Nephron (organoid): ENCODE data around the gene ZBTB40.
A peak's percentile ranks its signal among the peaks of the same experiment; 100 is the strongest.

Source experiments
- H3K27ac Mint-ChIP-seq, 3 experiments: 2 replicates each; pipeline ENCODE4 v1.8.0; 2020; ENCODE audit warnings: mixed read lengths in 3 of 3, mild to moderate bottlenecking in 2 of 3, moderate library complexity in 1 of 3
- H3K27me3 Mint-ChIP-seq: 2 replicates; pipeline ENCODE4 v1.8.0; 2021; ENCODE audit warnings: low read depth, mild to moderate bottlenecking, moderate library complexity, mixed read lengths
- H3K36me3 Mint-ChIP-seq: 2 replicates; pipeline ENCODE4 v1.8.0; 2020; ENCODE audit warnings: low read depth, mixed read lengths
- H3K4me1 Mint-ChIP-seq: 2 replicates; pipeline ENCODE4 v1.8.0; 2020; ENCODE audit warnings: mixed read lengths
- H3K4me3 Mint-ChIP-seq, 3 experiments: 2 replicates each; pipeline ENCODE4 v1.8.0; 2020; ENCODE audit warnings: mild to moderate bottlenecking in 3 of 3, mixed read lengths in 3 of 3, moderate library complexity in 2 of 3
- H3K9me3 Mint-ChIP-seq: 2 replicates; pipeline ENCODE4 v1.8.0; 2020; ENCODE audit warnings: mixed read lengths
- CTCF ChIP-seq, 3 experiments: fragments of 200-600 bp; sonication (generic); IDR thresholded peaks; one replicate each; pipeline ENCODE4 v1.5.0; 2021; ENCODE audit warnings: antibody characterized with exemption in 3 of 3; ENCODE audit not compliant: unreplicated experiment in 3 of 3

The ZBTB40 gene

GRCh38 chr1:22526677-22527076 is 75.0 kb downstream of the ZBTB40 start:
- Mint-ChIP-seq H3K4me3 (no peak overlapping the region), H3K4me1 (peaks cover 40% of the 10 kb centered on the region), H3K27me3 (peaks cover 8% of the 10 kb centered on the region), H3K27ac (no peak overlapping the region), H3K9me3 (no peaks in the 10 kb centered on the region), H3K36me3 (peaks cover 37% of the 10 kb centered on the region)
- no peak for TF ChIP-seq CTCF (IDR thresholded peaks at IDR 0.05; ENCODE audit: unreplicated experiment in 3 of 3)

DNA sequence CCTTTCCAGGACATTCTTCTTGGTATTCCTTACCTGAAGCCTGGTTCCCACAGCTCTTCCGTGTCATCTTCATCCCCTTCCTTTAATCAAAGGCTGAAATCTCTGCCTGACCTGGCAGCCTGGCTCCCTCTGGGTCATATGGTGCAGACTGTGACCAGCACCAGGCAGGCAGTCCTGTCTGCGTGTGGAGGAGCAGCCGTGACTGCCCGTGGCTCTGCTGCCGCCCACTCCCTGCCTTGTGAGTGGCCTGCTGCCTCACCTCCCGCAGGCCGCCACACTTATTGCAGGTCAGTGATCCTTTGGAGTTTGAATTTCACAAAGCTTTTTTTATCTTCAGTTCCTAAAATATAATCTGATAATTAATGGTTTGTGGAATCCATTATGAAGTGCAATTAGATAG is 75.5 kb downstream of the ZBTB40 start:
- Mint-ChIP-seq H3K27ac (peak overlapping the region in 1 of 3 experiments; percentile 85), H3K27me3 (peaks cover 8% of the 10 kb centered on the region), H3K4me1 (peaks cover 45% of the 10 kb centered on the region), H3K9me3 (no peaks in the 10 kb centered on the region), H3K4me3 (no peak overlapping the region), H3K36me3 (peaks cover 34% of the 10 kb centered on the region)
- TF ChIP-seq CTCF (IDR thresholded peaks at IDR 0.05; ENCODE audit: unreplicated experiment in 3 of 3): no peak

- no peaks in the 10 kb centered on the region for H3K9me3 Mint-ChIP-seq
Observed at GRCh38 chr1:22527555-22528296, 76.1 kb downstream of the ZBTB40 start.

GRCh38 chr1:22528451-22528850 is 76.8 kb downstream of the ZBTB40 start:
- Mint-ChIP-seq H3K4me1 (peaks cover 58% of the 10 kb centered on the region), H3K9me3 (no peaks in the 10 kb centered on the region), H3K36me3 (peaks cover 26% of the 10 kb centered on the region), H3K27me3 (peaks cover 8% of the 10 kb centered on the region), H3K27ac (peak overlapping the region in 1 of 3 experiments; percentile 85), H3K4me3 (no peak overlapping the region)
- no peak for TF ChIP-seq CTCF (IDR thresholded peaks at IDR 0.05; ENCODE audit: unreplicated experiment in 3 of 3)

More at GRCh38 chr1:22527555-22528296, 76.1 kb downstream of the ZBTB40 start:
- Mint-ChIP-seq H3K4me1 (peaks cover 51% of the 10 kb centered on the region), H3K4me3 (peak overlapping the region in 1 of 3 experiments; percentile 9), H3K27ac (peak overlapping the region in 2 of 3 experiments; percentile 70 to 85), H3K36me3 (peaks cover 31% of the 10 kb centered on the region), H3K27me3 (peaks cover 8% of the 10 kb centered on the region)
- peak; percentile 38 to 46 (median 41) for TF ChIP-seq CTCF (IDR thresholded peaks at IDR 0.05; ENCODE audit: unreplicated experiment in 3 of 3)

DNA sequence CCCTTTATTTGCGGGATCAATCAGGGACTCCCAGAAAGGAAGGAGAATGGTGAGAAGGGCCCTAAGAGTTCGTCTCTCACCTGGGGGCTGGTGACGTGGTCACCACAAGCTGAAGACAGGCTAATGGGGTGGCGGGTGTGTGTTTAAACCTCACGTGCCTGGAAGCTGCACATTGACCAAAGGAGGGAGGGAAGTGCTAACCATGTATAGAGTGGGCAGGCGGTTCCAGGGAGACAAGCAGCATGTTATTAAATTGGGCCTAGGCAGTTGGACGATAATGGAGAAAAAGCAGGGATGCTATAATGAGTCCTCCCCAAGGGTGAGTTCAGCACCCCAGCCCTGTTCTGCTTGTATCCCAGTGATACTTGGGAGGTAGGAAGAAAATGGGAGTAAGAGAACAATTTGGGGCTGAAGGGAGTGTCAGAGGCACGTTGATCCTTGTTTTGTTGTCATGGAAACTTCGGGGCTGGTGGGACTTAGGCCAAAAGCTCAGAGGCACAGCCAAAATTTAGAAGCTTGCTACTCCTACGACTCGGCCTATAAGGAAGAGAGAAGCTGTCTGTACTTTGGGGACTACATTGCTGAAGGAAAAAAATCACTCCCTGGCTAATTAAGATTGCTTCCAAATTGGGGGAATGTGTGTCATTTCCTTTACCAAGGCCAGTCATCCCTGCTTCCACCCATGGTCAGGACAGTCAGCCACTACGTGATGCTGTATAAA is 78.4 kb downstream of the ZBTB40 start:
- TF ChIP-seq CTCF (IDR thresholded peaks at IDR 0.05; ENCODE audit: unreplicated experiment in 3 of 3): no peak
- Mint-ChIP-seq H3K4me3 (peak overlapping the region in 1 of 3 experiments; percentile 2), H3K36me3 (peaks cover 20% of the 10 kb centered on the region), H3K27ac (peak overlapping the region; percentile 52 to 93 (median 58)), H3K9me3 (no peaks in the 10 kb centered on the region), H3K27me3 (peaks cover 10% of the 10 kb centered on the region), H3K4me1 (peaks cover 65% of the 10 kb centered on the region)
